Measurements from ENCODE around the gene HAL.
"Not testable (repeated sequence)": the region's sequence is repeated elsewhere in the genome, so short reads cannot be mapped to it uniquely, and the experiment has no call there.

The HAL gene

GRCh38 chr12:95977764-95978305, 18.3 kb downstream of the HAL start:
- peak; percentile 29 for DNase-seq (ENCODE audit: low spot score)

- DNase-seq (ENCODE audit: low spot score) = no peak
Measured at GRCh38 chr12:95976416-95976832, 19.7 kb downstream of the HAL start.

- DNase-seq (ENCODE audit: low spot score) = no peak
Measured at GRCh38 chr12:95975491-95975890, 20.7 kb downstream of the HAL start.

GRCh38 chr12:95974358-95974757, 21.8 kb downstream of the HAL start:
- DNase-seq (ENCODE audit: low spot score) = no peak

GRCh38 chr12:95972832-95973456, 23.2 kb downstream of the HAL start:
- no peak for DNase-seq (ENCODE audit: low spot score)

- DNase-seq (ENCODE audit: low spot score) = peak; percentile 49
Measured at GRCh38 chr12:95970905-95971304, 25.2 kb downstream of the HAL start.

- not testable (repeated sequence) for DNase-seq (ENCODE audit: low spot score)
Measured at GRCh38 chr12:95969116-95969515, 27.0 kb downstream of the HAL start.

GRCh38 chr12:95967301-95967700, 28.8 kb downstream of the HAL start:
- DNase-seq (ENCODE audit: low spot score) = no peak

GRCh38 chr12:95966287-95966870, 29.8 kb downstream of the HAL start:
- DNase-seq (ENCODE audit: low spot score) = no peak

GRCh38 chr12:95963096-95963495, 33.0 kb downstream of the HAL start:
- no peak for DNase-seq (ENCODE audit: low spot score)

- DNase-seq (ENCODE audit: low spot score) = no peak
Measured at GRCh38 chr12:95962222-95962621, 33.9 kb downstream of the HAL start.

- DNase-seq (ENCODE audit: low spot score) = no peak
Measured at GRCh38 chr12:95960241-95960640, 35.9 kb downstream of the HAL start.

GRCh38 chr12:95959107-95959506, 37.0 kb downstream of the HAL start:
- DNase-seq (ENCODE audit: low spot score) = no peak

GRCh38 chr12:95956557-95957145, 39.5 kb downstream of the HAL start:
- peak; percentile 74 for DNase-seq (ENCODE audit: low spot score)

GRCh38 chr12:95955549-95956159, 40.5 kb downstream of the HAL start:
- DNase-seq (ENCODE audit: low spot score) = no peak

GRCh38 chr12:95953000-95953399, 43.1 kb downstream of the HAL start:
- DNase-seq (ENCODE audit: low spot score) = no peak

GRCh38 chr12:95951515-95951914, 44.6 kb downstream of the HAL start:
- DNase-seq (ENCODE audit: low spot score) = no peak

GRCh38 chr12:95949477-95950206, 46.5 kb downstream of the HAL start:
- no peak for DNase-seq (ENCODE audit: low spot score)

- no peak for DNase-seq (ENCODE audit: low spot score)
Measured at GRCh38 chr12:95944108-95944704, 51.9 kb downstream of the HAL start.

- peak; percentile 87 for DNase-seq (ENCODE audit: low spot score)
Measured at GRCh38 chr12:95943330-95943842, 52.8 kb downstream of the HAL start, which contains the start of gene AMDHD1. TSS of gene AMDHD1 (plus strand) at chr12:95943331. CDS start at chr12:95943399, 68 bp downstream.

- DNase-seq (ENCODE audit: low spot score) = peak; percentile 87
Measured at GRCh38 chr12:95942524-95943329, 53.4 kb downstream of the HAL start, which contains the start of gene CCDC38. TSS of gene CCDC38 (minus strand) at chr12:95942614. CDS start at chr12:95936509, 6,105 bp downstream.
